Pancreas (tissue), 10 donors: ENCODE data around the gene HTD2. TPM values are rescaled to one million over a fixed set of nuclear protein-coding genes. Genes with fewer than 3 reads are reported as not detected.

ENCODE experiments used
- ATAC-seq, 4 donors: fragments of 200-7000 bp; cut with Tn5 transposase; one replicate each; pipeline versions ENCODE4 v1.8.0 to v1.9.1; 2020; ENCODE audit warnings: mild to moderate bottlenecking in 4 of 4, moderate library complexity in 4 of 4
- DNase-seq, 6 donors: peaks; one replicate each; pipeline ENCODE4 v3.0.0-alpha.2; 2020
- FAIRE-seq: peaks from 2 replicates; lab custom pipeline; 2012; peaks lifted over from hg19 to GRCh38; lab: Jason Lieb, UNC
- H3K27ac ChIP-seq, 4 donors: fragments of 200-600 bp; sonication (generic); 1 replicate in 3 of 4; 2 replicates in 1 of 4; pipeline versions ENCODE4 v1.5.0 to v1.8.0; 2020
- H3K27me3 ChIP-seq, 4 donors: fragments of 200-600 bp; one replicate each; pipeline ENCODE4 v1.8.0; 2021
- H3K36me3 ChIP-seq, 3 donors: fragments of 200-600 bp; sonication (generic) in 1 of 3; one replicate each; pipeline versions ENCODE4 v1.5.0 to v1.8.0; 2020 to 2021
- H3K4me1 ChIP-seq, 3 donors: fragments of 200-600 bp; one replicate each; pipeline ENCODE4 v1.8.0; 2021
- H3K4me3 ChIP-seq, 4 donors: fragments of 200-600 bp; sonication (generic) in 2 of 4; one replicate each; pipeline versions ENCODE4 v1.5.0 to v1.8.0; 2020 to 2021
- H3K9me3 ChIP-seq, 4 donors: fragments of 200-600 bp; one replicate each; pipeline ENCODE4 v1.8.0; 2021
- CTCF ChIP-seq, 4 donors: fragments of 200-600 bp; sonication (generic) in 3 of 4; IDR thresholded peaks; one replicate each; pipeline versions ENCODE4 v1.5.0 to v1.8.0; 2021; ENCODE audit warnings: antibody characterized with exemption in 4 of 4
- WGBS, 2 donors: extraction: QIAGEN DNeasy Blood & Tissue Kit; methylation state at CpG; one replicate each; pipeline ENCODE4 v1.1.7; 2013; 5-methylcytosine and 5-hydroxymethylcytosine counted together
- intact Hi-C, 3 donors: fragments of 100-400 bp; cut with DNase I; formaldehyde crosslinking; loops; one replicate each; pipeline versions ENCODE4 v1.11.1 to v1.14.2; 2022
- polyA plus RNA-seq, 2 donors: library from polyadenylated mRNA; stranded (reverse); fragments of 200-250 nt; gene quantifications; one replicate each; pipeline ENCODE4 v1.2.3, GENCODE V29; 2013
- total RNA-seq, 6 donors: library from RNA; stranded (reverse); fragmentation: NEBNext Ultra II Directional in 4 of 6; extraction: Animal tissue kit (Norgen Biotek cat#: 25700) in 4 of 6; gene quantifications; one replicate each; pipeline versions ENCODE4 v1.2.1 to v1.2.4, GENCODE V29; 2021 to 2023
- donor health status: healthy with polysubstance abuse.
- donor health status: DM: no; HTN: no; CAD: no; lungs with moderate emphysema.
- donor health status: DM: no; HTN: no; CAD: no.
- donor health status: control.
- donor health status: control.
- donor health status: Bipolar disorder and iron deficiency.
- donor health status: DM: yes; HTN: yes; CAD: no.
- donor health status: DM: no; HTN: no; CAD: no.
- donor health status: DM: no; HTN: no; CAD: no.
- donor health status: DM: yes; HTN: yes; CAD: no.

The HTD2 gene
- total and polyA plus RNA-seq, 8 donors = 0.68 to 5.5 (median 3.5) TPM

DNA sequence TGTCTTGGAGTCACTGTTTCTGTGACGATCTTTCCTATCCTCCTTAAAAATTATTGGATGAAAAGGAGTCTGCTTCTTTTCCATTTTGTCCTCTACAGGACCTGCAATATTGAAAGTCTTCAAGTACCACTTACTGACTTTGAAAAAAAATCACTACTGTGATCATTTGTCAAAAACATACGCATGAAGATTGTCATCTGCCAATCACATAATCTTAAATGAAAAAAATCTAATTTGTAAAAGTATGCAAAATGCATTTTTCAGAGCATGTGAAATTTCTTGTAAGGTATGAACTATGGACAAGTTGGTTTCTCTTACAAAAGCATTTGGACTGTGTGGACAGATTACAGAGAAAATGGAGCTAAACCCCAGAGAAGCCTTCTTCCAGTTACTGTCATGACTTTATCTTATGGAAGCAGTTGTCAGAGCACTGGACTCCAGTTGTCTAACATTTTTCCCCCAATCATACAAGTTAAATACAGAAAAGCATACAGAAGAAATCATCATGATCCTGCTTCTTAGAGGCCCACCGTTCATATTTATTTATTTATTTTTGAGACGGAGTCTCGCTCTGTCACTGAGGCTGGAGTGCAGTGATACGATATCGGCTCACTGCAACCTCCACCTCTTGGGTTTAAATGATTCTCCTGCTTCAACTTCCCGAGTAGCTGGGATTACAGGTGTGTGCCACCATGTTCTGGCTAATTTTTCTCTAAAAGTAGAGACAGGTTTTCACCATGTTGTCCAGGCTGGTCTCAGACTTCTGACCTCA is 23.0 kb downstream of the HTD2 start:
- no peak for TF ChIP-seq CTCF (IDR thresholded peaks at IDR 0.05)
- no peaks in the 10 kb centered on the region for H3K36me3 ChIP-seq
- no peak overlapping the region for H3K27ac ChIP-seq
- no peak overlapping the region for H3K4me3 ChIP-seq
- H3K27me3 ChIP-seq = no peaks in the 10 kb centered on the region
- ATAC-seq = no peak
- DNase-seq = no peak
- peaks cover 7 to 18% (median 8%) of the 10 kb centered on the region in 3 donors for H3K4me1 ChIP-seq
- H3K9me3 ChIP-seq = no peaks in the 10 kb centered on the region
- 80 to 87% methylated on average over 8 of the region's 8 CpGs for WGBS, 2 donors
- FAIRE-seq = no peak
- intact Hi-C loops = loop anchor here in 1 of 3 donors (5.0 kb wide), 1 partner anchor 83 kb away; no protein-coding TSS in a partner anchor

- no peak for FAIRE-seq
- H3K27ac ChIP-seq = no peak overlapping the region
- intact Hi-C loops = loop anchor here in 2 of 3 donors (5.0 to 10.0 kb wide), 2 partner anchors 82 to 165 kb away; partner anchors contain the start of gene KCTD6 (in 1 of the 2)
- no peaks in the 10 kb centered on the region for H3K27me3 ChIP-seq
- ATAC-seq = no peak
- H3K4me3 ChIP-seq = no peak overlapping the region
- H3K4me1 ChIP-seq = peaks cover 7 to 20% (median 10%) of the 10 kb centered on the region in 3 donors
- H3K9me3 ChIP-seq = no peaks in the 10 kb centered on the region
- H3K36me3 ChIP-seq = no peaks in the 10 kb centered on the region
- no peak for TF ChIP-seq CTCF (IDR thresholded peaks at IDR 0.05)
- 82 to 89% methylated on average over 5 of the region's 5 CpGs for WGBS, 2 donors
- DNase-seq = no peak
Observed at GRCh38 chr3:58329922-58330413, 23.6 kb downstream of the HTD2 start.

DNA sequence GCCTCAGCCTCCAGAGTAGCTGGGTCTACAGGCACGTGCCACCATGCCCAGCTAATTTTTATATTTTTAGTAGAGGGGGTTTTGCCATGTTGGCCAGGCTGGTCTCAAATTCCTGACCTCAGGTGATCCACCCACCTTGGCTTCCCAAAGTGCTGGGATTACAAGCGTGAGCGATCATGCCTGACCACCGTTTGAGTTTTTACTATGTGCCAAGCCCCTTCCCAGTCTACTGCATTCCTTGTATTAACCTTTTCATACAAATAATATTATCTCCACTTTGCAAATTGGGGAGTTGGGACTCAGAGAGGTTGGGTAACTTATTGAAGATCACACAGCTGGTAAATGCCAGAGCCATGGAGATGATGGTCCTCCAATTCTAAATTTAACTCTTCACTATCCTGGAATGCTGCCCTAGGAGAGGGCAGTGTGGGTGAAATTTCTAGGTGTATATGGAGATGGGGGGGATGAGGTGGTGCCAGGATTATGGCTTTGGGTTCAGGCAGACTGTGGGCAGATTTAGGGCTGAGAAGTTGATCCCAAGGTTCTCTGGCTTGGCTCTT is 25.4 kb downstream of the HTD2 start:
- no peak for DNase-seq
- WGBS, 2 donors = 74 to 77% methylated on average over 4 of the region's 4 CpGs
- Histone ChIP-seq H3K4me3 (no peak overlapping the region), H3K9me3 (no peaks in the 10 kb centered on the region), H3K4me1 (peaks cover 0 to 10% (median 5%) of the 10 kb centered on the region in 3 donors), H3K36me3 (no peaks in the 10 kb centered on the region), H3K27ac (no peak overlapping the region), H3K27me3 (no peaks in the 10 kb centered on the region)
- no peak for ATAC-seq
- FAIRE-seq = no peak
- intact Hi-C loops = loop anchor here in 1 of 3 donors (10.0 kb wide), 1 partner anchor 163 kb away; the partner anchor contains the start of gene KCTD6
- TF ChIP-seq CTCF (IDR thresholded peaks at IDR 0.05) = no peak

GRCh38 chr3:58332575-58333188 is 26.4 kb downstream of the HTD2 start, which contains the start of gene PXK:
Gene PXK, plus strand, starts transcription at chr3:58332892. Its CDS starts 97 bp downstream, at chr3:58332989.
- intact Hi-C loops = loop anchor here in 1 of 3 donors (10.0 kb wide), 1 partner anchor 162 kb away; the partner anchor contains the start of gene KCTD6
- peak; percentile 73 to 95 (median 82) for DNase-seq
- H3K36me3 ChIP-seq = no peaks in the 10 kb centered on the region
- H3K4me3 ChIP-seq = peak within 1 kb of the TSS; percentile 55 to 83 (median 72)
- no peak for FAIRE-seq
- TF ChIP-seq CTCF (IDR thresholded peaks at IDR 0.05) = no peak
- ATAC-seq = peak; percentile 93 to 99 (median 96)
- peaks cover 0 to 10% (median 5%) of the 10 kb centered on the region in 3 donors for H3K4me1 ChIP-seq
- H3K27me3 ChIP-seq = no peaks in the 10 kb centered on the region
- WGBS, 2 donors = 0 to 1% methylated on average over 44 to 79 of the region's 79 CpGs
- H3K9me3 ChIP-seq = no peaks in the 10 kb centered on the region
- peak within 1 kb of the TSS in 1 of 4 donors; percentile 33 for H3K27ac ChIP-seq
